Heart right ventricle (tissue), 16 donors: ENCODE results near the gene PPP1R7. TPM values are rescaled to one million over a fixed set of nuclear protein-coding genes. Genes with fewer than 3 reads are reported as not detected.

Experiments used
- ATAC-seq, 8 donors: fragments of 200-7000 bp; cut with Tn5 transposase; one replicate each; pipeline ENCODE4 v1.9.1; 2020; ENCODE audit warnings: mild to moderate bottlenecking in 8 of 8, moderate library complexity in 8 of 8, moderate number of reproducible peaks in 1 of 8
- DNase-seq, 2 donors: peaks; one replicate each; pipeline ENCODE4 v3.0.0-alpha.2; 2020
- H3K27ac ChIP-seq, 10 donors: fragments of 200-600 bp; sonication (generic) in 2 of 10; one replicate each; pipeline versions ENCODE4 v1.5.0 to v1.8.0; 2020 to 2022; ENCODE audit warnings: mild to moderate bottlenecking in 3 of 10
- H3K27me3 ChIP-seq, 7 donors: fragments of 200-600 bp; one replicate each; pipeline ENCODE4 v1.8.0; 2021 to 2022; ENCODE audit warnings: mild to moderate bottlenecking in 2 of 7
- H3K36me3 ChIP-seq, 9 donors: fragments of 200-600 bp; sonication (generic) in 1 of 9; one replicate each; pipeline versions ENCODE4 v1.5.0 to v1.8.0; 2020 to 2022; ENCODE audit warnings: mild to moderate bottlenecking in 2 of 9
- H3K4me1 ChIP-seq, 9 donors: fragments of 200-600 bp; sonication (generic) in 1 of 9; one replicate each; pipeline versions ENCODE4 v1.5.0 to v1.8.0; 2020 to 2022; ENCODE audit warnings: mild to moderate bottlenecking in 4 of 9
- H3K4me3 ChIP-seq, 10 donors: fragments of 200-600 bp; sonication (generic) in 2 of 10; one replicate each; pipeline versions ENCODE4 v1.5.0 to v1.8.0; 2020 to 2022; ENCODE audit warnings: mild to moderate bottlenecking in 7 of 10, moderate library complexity in 2 of 10
- H3K9me3 ChIP-seq, 11 donors: fragments of 200-600 bp in 10 of 11; sonication (generic) in 2 of 11; one replicate each; pipeline versions ENCODE4 v1.5.0 to v1.8.0; 2013 to 2022; ENCODE audit warnings: mild to moderate bottlenecking in 2 of 11, control low read depth in 1 of 11, moderate library complexity in 1 of 11
- CTCF ChIP-seq, 9 donors: fragments of 200-600 bp; sonication (generic) in 2 of 9; IDR thresholded peaks; one replicate each; pipeline versions ENCODE4 v1.5.0 to v1.8.0; 2021 to 2022; ENCODE audit warnings: antibody characterized with exemption in 9 of 9, mild to moderate bottlenecking in 5 of 9, moderate library complexity in 1 of 9
- WGBS, 2 donors: extraction: QIAGEN DNeasy Blood & Tissue Kit; methylation state at CpG; one replicate each; pipeline ENCODE4 v1.1.7; 2013; ENCODE audit warnings: inconsistent platforms in 1 of 2; 5-methylcytosine and 5-hydroxymethylcytosine counted together
- intact Hi-C, 10 donors: fragments of 100-400 bp; cut with DNase I; formaldehyde crosslinking; loops; one replicate each; pipeline versions ENCODE4 v1.11.1 to v1.14.2; 2022
- polyA plus RNA-seq, 2 donors: library from polyadenylated mRNA; stranded (reverse); fragments of 200-250 nt; gene quantifications; one replicate each; pipeline ENCODE4 v1.2.3, GENCODE V29; 2013
- total RNA-seq, 10 donors: library from RNA; stranded (reverse); fragmentation: NEBNext Ultra II Directional in 3 of 10; extraction: Animal tissue kit (Norgen Biotek cat#: 25700) in 3 of 10; gene quantifications; one replicate each; pipeline versions ENCODE4 v1.2.1 to v1.2.4, GENCODE V29; 2021 to 2023
- donor health status: Arrhythmogenic right ventricular cardiomyopathy.
- donor health status: ischemic (EF 13 %, LVEDD 7.1; RV severe dilation, severe dysfunction).
- donor health status: healthy with polysubstance abuse.
- donor health status: DM: no; HTN: yes; CAD: no.
- donor health status: DM: no; HTN: no; CAD: no.
- donor health status: ischemic (EF 25% LVEDD 6.9; RV normal size, moderate dysfunction).
- donor health status: ischemic (EF 25% LVEDD 5.7; RV mildly dilated, moderate dysfunction).
- donor health status: healthy.
- donor health status: DM: yes; HTN: yes; CAD: no.
- donor health status: Ischemic cardiomyopathy.
- donor health status: ischemic (EF 35%, LVEDD 5.7; RV mildly dilated, moderate dysfunction).
- donor health status: nonischemic (EF 11% LVEDD 7.7; RV severe dilation, severe dysfunction).
- donor health status: DM: yes; HTN: yes; CAD: no.
- donor health status: PGD.
- donor health status: ischemic (EF 29% LVEDD 5.4; RV normal size, mild dysfunction).
- donor health status: nonischemic (EF 23%, LVEDD 6.1; RV moderate dilation, normal function).

Gene PPP1R7
- total and polyA plus RNA-seq, 12 donors = 64.1 to 91.3 (median 77.3) TPM

GRCh38 chr2:241180495-241180894, 30.2 kb downstream of the PPP1R7 start:
- Histone ChIP-seq H3K4me1 (no peaks in the 10 kb centered on the region), H3K4me3 (no peak overlapping the region), H3K27me3 (no peaks in the 10 kb centered on the region), H3K9me3 (no peaks in the 10 kb centered on the region), H3K27ac (no peak overlapping the region), H3K36me3 (peaks cover 0 to 76% (median 11%) of the 10 kb centered on the region in 9 donors)
- 90 to 93% methylated on average over 12 of the region's 12 CpGs for WGBS, 2 donors
- DNase-seq = no peak
- intact Hi-C loops = no loop called here
- ATAC-seq = no peak
- TF ChIP-seq CTCF (IDR thresholded peaks at IDR 0.05) = no peak

GRCh38 chr2:241182126-241182525, 31.9 kb downstream of the PPP1R7 start:
- TF ChIP-seq CTCF (IDR thresholded peaks at IDR 0.05) = no peak
- DNase-seq = no peak
- Histone ChIP-seq H3K27me3 (no peaks in the 10 kb centered on the region), H3K27ac (no peak overlapping the region), H3K36me3 (peaks cover 0 to 60% (median 11%) of the 10 kb centered on the region in 9 donors), H3K4me3 (no peak overlapping the region), H3K4me1 (no peaks in the 10 kb centered on the region), H3K9me3 (no peaks in the 10 kb centered on the region)
- ATAC-seq = no peak
- intact Hi-C loops = no loop called here
- 99% methylated on average over 3 of the region's 3 CpGs for WGBS, 2 donors

- DNase-seq = no peak
- H3K9me3 ChIP-seq = no peaks in the 10 kb centered on the region
Measured at GRCh38 chr2:241182531-241183133, 32.4 kb downstream of the PPP1R7 start.

GRCh38 chr2:241183221-241183620, 33.0 kb downstream of the PPP1R7 start:
- WGBS, 2 donors = 91 to 95% methylated on average over 9 of the region's 9 CpGs
- H3K27ac ChIP-seq = no peak overlapping the region
- TF ChIP-seq CTCF (IDR thresholded peaks at IDR 0.05) = no peak
- no peak for DNase-seq
- peaks cover 0 to 49% (median 11%) of the 10 kb centered on the region in 9 donors for H3K36me3 ChIP-seq
- H3K4me1 ChIP-seq = no peaks in the 10 kb centered on the region
- intact Hi-C loops = no loop called here
- H3K9me3 ChIP-seq = no peaks in the 10 kb centered on the region
- peaks cover 0 to 4% (median 0%) of the 10 kb centered on the region in 7 donors for H3K27me3 ChIP-seq
- ATAC-seq = no peak
- no peak overlapping the region for H3K4me3 ChIP-seq

More at GRCh38 chr2:241182531-241183133, 32.4 kb downstream of the PPP1R7 start:
- ATAC-seq = no peak
- H3K27ac ChIP-seq = no peak overlapping the region
- H3K4me3 ChIP-seq = no peak overlapping the region
- no peak for TF ChIP-seq CTCF (IDR thresholded peaks at IDR 0.05)
- WGBS, 2 donors = 91 to 93% methylated on average over 28 of the region's 28 CpGs
- no peaks in the 10 kb centered on the region for H3K27me3 ChIP-seq
- intact Hi-C loops = no loop called here
- H3K36me3 ChIP-seq = peaks cover 0 to 55% (median 11%) of the 10 kb centered on the region in 9 donors
- no peaks in the 10 kb centered on the region for H3K4me1 ChIP-seq
